GM21576 (cell line): ENCODE measurements around the gene SLC15A1.
A peak's percentile ranks its signal among the peaks of the same experiment; 100 is the strongest.

Experiments used
- ATAC-seq: cut with Tn5 transposase; IDR thresholded peaks from one replicate; pipeline ENCODE4 v1.9.1; 2021; ENCODE audit warnings: mild to moderate bottlenecking, moderate library complexity; ENCODE audit not compliant: unreplicated experiment

Gene SLC15A1

GRCh38 chr13:98781905-98782304 is 29.4 kb upstream of the SLC15A1 start:
- no peak for ATAC-seq

- no peak for ATAC-seq
These were observed 29.0 kb upstream of the SLC15A1 start for GRCh38 chr13:98781470-98781869.

GRCh38 chr13:98781045-98781444 is 28.6 kb upstream of the SLC15A1 start:
- no peak for ATAC-seq

DNA sequence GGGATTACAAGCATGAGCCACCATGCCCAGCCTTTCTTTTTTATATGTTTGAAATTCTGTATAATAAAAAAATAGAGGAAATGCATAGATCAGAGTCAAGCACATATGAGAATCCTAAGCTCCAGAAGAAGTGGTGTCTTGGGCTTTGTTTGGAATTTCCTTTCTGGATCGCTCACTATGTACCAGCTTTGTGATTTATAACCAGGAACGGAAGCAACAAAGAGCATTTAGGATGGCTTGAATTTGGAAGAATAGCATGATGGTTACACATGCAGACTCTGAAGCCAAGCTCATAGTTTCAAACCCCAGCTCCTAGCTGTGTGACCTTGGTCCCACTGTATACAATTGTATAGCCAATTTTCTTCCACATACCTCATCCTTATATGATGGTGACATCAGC is 28.0 kb upstream of the SLC15A1 start:
- no peak for ATAC-seq

GRCh38 chr13:98779695-98780094 is 27.2 kb upstream of the SLC15A1 start:
- no peak for ATAC-seq

DNA sequence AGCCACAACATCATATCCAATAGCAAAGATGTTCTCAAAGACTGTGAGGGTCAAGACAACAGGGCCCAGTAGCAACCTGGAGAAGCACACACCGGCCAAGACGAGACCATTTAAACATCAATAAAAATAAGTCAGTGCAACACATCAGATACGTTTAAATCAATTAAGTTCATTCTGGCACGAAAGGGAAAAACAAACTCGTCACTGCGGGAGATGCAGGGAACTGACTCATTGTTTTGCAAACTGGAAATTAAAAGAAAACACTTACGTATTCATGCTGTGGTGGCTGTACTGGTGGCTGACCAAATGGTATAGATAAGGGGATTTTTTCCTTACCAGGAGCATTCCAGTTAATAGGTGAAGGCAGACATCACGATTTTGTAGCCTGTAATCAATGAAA is 26.3 kb upstream of the SLC15A1 start:
- no peak for ATAC-seq

- ATAC-seq, result no peak
These were observed 24.2 kb upstream of the SLC15A1 start for GRCh38 chr13:98776644-98777043.

DNA sequence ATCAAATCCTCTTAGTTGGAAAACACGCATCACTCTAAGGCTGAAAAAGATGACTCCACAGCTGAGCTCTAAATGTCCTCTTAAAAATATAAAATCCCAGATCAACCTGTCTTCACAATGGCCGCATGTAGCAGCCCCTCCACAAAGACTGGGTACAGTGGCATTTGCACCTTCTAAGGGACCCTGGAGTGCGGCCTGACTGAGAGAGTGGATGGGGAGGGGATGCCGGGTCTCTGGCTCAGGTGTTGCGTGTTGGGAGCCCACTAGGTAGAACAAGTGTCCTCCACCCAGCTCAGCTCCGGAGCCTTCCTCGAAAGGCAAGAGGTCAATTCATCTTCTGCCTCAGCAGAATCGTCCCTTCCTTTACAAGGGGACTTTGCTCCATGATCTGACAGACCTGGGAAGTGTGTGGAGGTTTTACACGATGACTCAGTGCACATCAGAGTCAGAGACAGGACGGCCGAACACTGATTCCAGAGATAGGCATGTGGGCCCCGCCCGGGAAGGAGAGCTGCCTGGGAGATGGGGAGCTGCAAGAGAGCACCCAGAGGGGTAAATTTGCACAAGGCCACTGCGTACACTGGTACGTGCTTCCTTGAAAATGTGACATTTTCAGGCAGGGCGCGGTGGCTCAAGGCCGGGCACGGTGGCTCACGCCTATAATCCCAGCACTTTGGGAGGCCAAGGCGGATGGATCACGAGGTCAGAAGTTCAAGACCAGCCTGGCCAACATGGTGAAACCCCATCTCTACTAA is 23.5 kb upstream of the SLC15A1 start:
- no peak for ATAC-seq

DNA sequence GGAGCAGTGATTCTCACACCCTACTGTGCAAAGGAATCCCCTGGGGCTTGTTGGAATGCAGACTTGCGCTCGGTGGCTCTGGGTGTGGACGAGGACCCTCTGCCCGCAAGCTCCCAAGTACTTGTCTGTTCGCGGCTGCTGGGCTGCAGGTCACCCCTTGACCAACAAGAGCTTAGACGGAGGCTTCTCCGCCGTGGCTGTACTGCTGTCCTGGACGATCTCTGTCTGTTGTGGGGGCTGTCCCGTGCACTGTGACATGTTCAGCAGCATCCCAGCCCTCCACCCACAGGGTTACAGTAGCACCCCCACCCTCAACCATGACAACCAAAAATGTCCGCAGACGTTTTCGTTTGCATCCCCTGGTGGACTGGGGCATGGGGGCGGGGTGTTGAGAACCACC is 22.9 kb upstream of the SLC15A1 start:
- ATAC-seq, result no peak

DNA sequence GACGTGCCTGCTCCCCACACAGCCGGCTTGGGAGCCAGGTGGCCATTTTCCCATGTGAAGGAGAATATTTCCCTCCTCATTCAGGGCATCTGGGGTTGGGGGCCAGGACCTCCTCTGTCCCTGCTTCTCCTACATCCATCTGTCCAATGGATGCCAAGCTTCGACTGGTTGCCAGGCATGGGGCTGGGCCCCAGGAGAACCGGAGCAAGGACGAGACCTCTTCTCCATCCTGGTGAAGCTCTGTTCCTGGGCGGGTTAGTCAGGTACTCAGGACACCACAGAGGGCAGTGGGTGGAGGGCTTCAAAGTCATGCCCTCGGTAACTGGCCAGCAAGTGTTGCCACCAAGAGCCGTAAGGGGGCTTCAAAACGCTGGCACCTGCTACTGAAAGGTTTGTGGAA is 22.3 kb upstream of the SLC15A1 start:
- ATAC-seq, result no peak

DNA sequence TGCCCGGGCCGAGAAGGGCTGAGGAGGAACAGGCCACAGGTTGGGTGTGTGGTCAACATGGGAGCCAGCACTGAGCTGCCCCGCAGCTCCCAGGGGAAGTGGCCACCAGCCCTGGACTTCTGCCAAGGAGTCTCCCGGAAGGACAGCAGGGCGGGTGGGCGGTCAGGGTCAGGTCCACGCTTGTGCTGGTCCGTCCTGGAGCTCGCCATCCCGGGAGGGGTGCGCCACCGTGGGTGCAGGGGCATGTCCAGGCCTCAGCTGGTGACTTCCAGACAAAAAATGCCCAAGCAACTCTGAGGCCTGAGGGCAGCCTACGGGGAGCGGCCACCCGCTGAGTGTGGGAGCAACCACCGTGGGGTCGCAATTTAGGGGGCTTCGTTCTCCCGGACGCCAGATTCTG is 21.4 kb upstream of the SLC15A1 start:
- no peak for ATAC-seq

GRCh38 chr13:98772794-98773452 is 20.5 kb upstream of the SLC15A1 start:
- ATAC-seq, result no peak

DNA sequence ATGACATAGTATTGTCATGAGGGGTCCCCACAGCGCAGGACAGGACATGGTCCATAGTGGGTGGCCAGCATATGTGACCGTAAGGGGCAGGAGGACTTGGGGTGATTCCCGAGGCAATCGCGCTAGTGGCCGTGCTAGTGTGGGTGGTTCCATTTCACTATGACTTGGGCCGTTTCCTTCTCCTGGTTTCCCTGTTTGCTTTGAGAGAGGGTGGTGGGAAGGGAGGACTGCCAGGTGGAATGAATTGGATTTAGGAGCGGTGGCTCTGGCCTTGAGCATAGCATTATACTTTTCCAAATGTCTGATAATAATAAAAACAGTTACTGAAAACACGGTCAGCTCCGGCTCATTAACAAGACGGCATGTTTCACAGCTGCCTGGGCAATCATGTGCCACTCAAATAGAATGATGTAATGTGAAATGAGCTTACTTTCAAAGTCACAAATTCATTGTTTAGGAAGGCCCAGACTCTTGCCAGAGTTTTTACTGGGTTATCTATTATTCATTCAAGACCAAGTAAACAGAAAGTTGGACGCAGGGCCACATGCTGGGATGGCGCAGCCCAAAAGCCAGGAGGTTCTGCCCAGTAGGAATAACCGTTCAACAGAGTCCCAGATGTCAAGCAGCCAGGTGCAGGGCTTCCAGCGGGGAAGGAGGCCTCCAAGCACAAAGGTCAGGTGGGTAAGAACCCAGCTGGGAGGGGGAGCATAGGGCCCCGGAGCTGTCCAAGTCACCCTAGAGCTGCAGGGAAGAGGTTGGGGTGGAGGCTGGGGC is 19.6 kb upstream of the SLC15A1 start:
- no peak for ATAC-seq

GRCh38 chr13:98769736-98770135 is 17.3 kb upstream of the SLC15A1 start:
- no peak for ATAC-seq

- ATAC-seq, result no peak
These were observed 16.1 kb upstream of the SLC15A1 start for GRCh38 chr13:98768522-98768921.

DNA sequence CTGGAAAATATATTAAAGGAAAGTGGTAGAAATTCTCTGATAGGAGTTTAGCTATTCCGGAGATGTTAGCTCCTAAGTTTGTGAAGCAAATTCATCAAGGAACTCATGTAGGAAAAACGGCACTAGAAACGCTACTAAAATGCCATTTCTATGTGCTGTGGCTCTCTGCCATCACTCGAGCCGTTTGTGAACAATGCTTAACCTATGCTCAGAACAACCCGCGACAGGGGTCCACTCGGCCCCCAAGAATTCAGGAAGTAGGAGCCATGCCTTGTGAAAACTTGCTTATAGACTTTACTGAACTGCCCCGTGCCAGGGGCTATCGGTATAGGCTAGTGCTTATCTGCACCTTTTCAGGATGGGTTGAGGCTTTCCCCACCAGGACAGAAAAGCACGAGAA is 14.2 kb upstream of the SLC15A1 start:
- no peak for ATAC-seq

DNA sequence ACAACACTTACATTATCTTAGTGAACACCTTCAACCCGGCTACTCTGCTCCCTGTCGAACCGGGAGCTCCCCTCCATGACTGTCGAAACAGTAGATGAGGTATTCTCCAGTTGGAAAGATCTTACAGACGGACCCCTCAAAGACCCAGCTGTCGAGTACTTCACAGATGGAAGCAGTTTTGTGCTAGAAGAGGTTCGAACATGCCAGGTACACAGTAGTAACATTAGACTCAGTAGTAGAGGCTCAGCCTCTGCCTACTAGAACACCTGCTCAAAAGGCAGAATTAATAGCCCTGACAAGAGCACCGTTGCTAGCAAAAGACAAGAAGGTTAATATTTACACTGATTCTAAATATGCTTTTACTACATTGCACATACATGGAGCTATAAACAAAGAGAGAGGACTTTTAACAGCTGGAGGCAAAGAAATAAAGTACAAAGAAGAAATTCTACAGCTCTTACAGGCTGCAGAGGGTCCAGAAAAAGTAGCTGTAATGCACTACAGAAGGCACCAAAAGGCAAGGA is 13.6 kb upstream of the SLC15A1 start:
- no peak for ATAC-seq

DNA sequence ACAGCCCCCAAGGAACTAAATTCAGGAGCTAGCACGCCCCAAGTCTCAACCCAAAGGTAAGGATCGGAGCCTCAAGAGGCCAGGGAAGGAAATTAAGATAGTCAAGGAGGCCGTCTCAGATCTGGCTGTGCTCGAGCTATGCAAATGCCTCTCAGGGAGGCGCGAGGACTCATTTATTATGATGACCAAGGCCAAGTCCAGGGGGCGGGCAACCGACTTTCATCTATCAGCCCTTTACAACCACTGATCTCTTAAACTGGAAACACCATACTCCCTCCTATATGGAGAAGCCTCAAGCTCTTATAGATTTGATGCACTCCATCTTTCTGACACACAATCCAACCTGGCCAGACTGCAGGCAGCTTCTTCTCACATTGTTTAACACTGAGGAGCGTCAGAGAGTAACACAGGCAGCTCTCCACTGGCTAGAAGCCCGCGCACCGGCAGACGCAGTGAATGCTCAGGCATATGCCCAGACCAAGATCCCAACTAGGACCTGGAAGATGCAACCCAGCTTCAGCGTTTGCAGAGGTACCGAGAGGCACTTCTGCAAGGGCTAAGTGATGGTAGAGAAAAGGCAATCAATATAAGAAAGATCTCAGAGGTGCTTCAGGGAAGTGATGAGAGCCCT is 9.6 kb upstream of the SLC15A1 start:
- ATAC-seq, result no peak

GRCh38 chr13:98761126-98761985 is 8.9 kb upstream of the SLC15A1 start:
- ATAC-seq, result peak; percentile 56

DNA sequence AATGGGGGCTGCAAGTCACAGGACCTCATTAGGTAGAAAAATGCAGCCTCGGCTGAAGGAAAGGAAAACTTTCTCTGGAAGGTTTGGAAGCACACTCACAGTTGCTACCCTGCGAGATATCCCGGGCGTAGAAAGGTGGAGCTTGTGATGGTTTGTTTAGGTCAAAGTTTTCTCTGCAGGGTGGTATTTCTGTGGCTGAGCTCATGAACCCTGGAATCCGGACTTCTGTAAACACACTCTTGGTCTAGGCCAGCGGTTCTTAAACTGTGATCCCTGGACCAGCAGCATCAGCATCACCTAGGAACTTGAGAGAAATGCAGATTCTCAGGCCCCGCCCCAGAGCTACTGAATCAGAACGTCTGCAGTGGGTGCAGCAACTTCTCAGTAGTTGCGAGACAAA is 3.3 kb upstream of the SLC15A1 start:
- ATAC-seq, result no peak
